OCI-LY7 (cell line): ENCODE measurements around the gene EIF5AL1. TPM values are rescaled to one million over a fixed set of nuclear protein-coding genes. Genes with fewer than 3 reads are reported as not detected.

Source experiments
- BruUV-seq: library from RNA; stranded (reverse); fragments of 400-500 nt; replicated peaks from 2 replicates; lab custom pipeline; 2021; lab: Mats Ljungman, UMichigan
- CTCF ChIA-PET: fragments of 300-600 bp; sonication (Branson Sonifier 250); formaldehyde crosslinking; loops from one replicate; lab custom pipeline; 2022; ENCODE audit warnings: antibody characterized with exemption; ENCODE audit not compliant: unreplicated experiment; lab: Charles Lee
- POLR2A ChIA-PET: fragments of 300-600 bp; sonication (Branson Sonifier 250); formaldehyde crosslinking; loops from one replicate; lab custom pipeline; 2022; ENCODE audit warnings: antibody characterized with exemption; lab: Charles Lee
- DNase-seq: peaks from one replicate; pipeline ENCODE4 v3.0.0-alpha.2; 2015; ENCODE audit warnings: low spot score
- H2AFZ ChIP-seq: fragments of 200-600 bp; sonication (generic), shearing (Covaris generic); 2 replicates; pipeline ENCODE4 v1.6.1; 2014; ENCODE audit warnings: mild to moderate bottlenecking, antibody characterized with exemption, low read length, moderate library complexity
- H3K27ac ChIP-seq: fragments of 200-600 bp; sonication (generic); 2 replicates; pipeline ENCODE4 v1.5.1; 2014; ENCODE audit warnings: mixed run types, low read depth, mild to moderate bottlenecking, moderate library complexity, low read length, inconsistent platforms; ENCODE audit not compliant: poor library complexity, severe bottlenecking
- H3K36me3 ChIP-seq: fragments of 200-600 bp; sonication (generic); 2 replicates; pipeline ENCODE4 v1.6.1; 2014; ENCODE audit warnings: mild to moderate bottlenecking, antibody characterized with exemption, low read length, moderate library complexity, mixed read lengths; ENCODE audit not compliant: insufficient read depth
- H3K4me1 ChIP-seq: fragments of 200-600 bp; sonication (generic); 2 replicates; pipeline ENCODE4 v1.5.1; 2014; ENCODE audit warnings: mild to moderate bottlenecking, low read length; ENCODE audit not compliant: insufficient read depth, poor library complexity, severe bottlenecking
- H3K4me2 ChIP-seq: fragments of 200-600 bp; sonication (generic); 2 replicates; pipeline ENCODE4 v1.6.1; 2014; ENCODE audit warnings: mild to moderate bottlenecking, low read length
- H3K4me3 ChIP-seq: fragments of 200-600 bp; sonication (generic); 2 replicates; pipeline ENCODE4 v1.5.1; 2014; ENCODE audit warnings: mild to moderate bottlenecking, low read depth, low read length; ENCODE audit not compliant: poor library complexity, severe bottlenecking
- H3K79me2 ChIP-seq: fragments of 200-600 bp; sonication (generic); 2 replicates; pipeline ENCODE4 v1.6.1; 2016; ENCODE audit warnings: low read depth, mild to moderate bottlenecking, low read length, moderate library complexity, mixed read lengths; ENCODE audit not compliant: insufficient read depth
- H3K9me2 ChIP-seq: fragments of 200-600 bp; sonication (generic); 2 replicates; pipeline ENCODE4 v1.6.1; 2016; ENCODE audit warnings: mild to moderate bottlenecking, low read length, mixed read lengths; ENCODE audit not compliant: insufficient read depth
- H3K9me3 ChIP-seq: fragments of 200-600 bp; sonication (generic); 2 replicates; pipeline ENCODE4 v1.6.1; 2014; ENCODE audit warnings: mild to moderate bottlenecking, mixed run types, low read length, mixed read lengths
- H4K20me1 ChIP-seq: fragments of 200-600 bp; sonication (generic); 2 replicates; pipeline ENCODE4 v1.6.1; 2014; ENCODE audit warnings: mild to moderate bottlenecking, antibody characterized with exemption, low read length, moderate library complexity, mixed read lengths; ENCODE audit not compliant: insufficient read depth
- CTCF ChIP-seq: fragments of 200-600 bp; sonication (generic); conservative IDR thresholded peaks from 2 replicates; pipeline ENCODE4 v1.5.1; 2014; ENCODE audit warnings: mild to moderate bottlenecking, antibody characterized with exemption, low read length, moderate library complexity, mixed read lengths
- EZH2phosphoT487 ChIP-seq: fragments of 200-600 bp; sonication (generic); IDR thresholded peaks from 2 replicates; pipeline ENCODE4 v1.6.1; 2018; ENCODE audit warnings: low read depth, borderline replicate concordance, mild to moderate bottlenecking, mixed run types, antibody characterized with exemption, low read length, moderate library complexity, mixed read lengths
- intact Hi-C: fragments of 100-400 bp; cut with micrococcal nuclease; formaldehyde crosslinking; loops from one replicate; pipeline ENCODE4 v1.10.0; 2022; ENCODE audit not compliant: unreplicated experiment
- total RNA-seq, 2 experiments: library from RNA; depleted of rRNA in 1 of 2; stranded (reverse); fragments of >200 nt in 1 of 2; shearing (Covaris generic) in 1 of 2; gene quantifications; 2 replicates each; pipeline ENCODE4 v1.2.3, GENCODE V29; 2014 to 2022

Gene EIF5AL1
- total RNA-seq, 2 experiments from 2014 or later: 0.38 to 1.5 TPM

- intact Hi-C loops: no loop called here
- TF ChIP-seq CTCF (no peak), EZH2phosphoT487 (no peak)
- H3K4me1 ChIP-seq: no peaks in the 10 kb centered on the region
- no peaks in the 10 kb centered on the region for H3K36me3 ChIP-seq
- no peaks in the 10 kb centered on the region for H3K9me3 ChIP-seq
- H4K20me1 ChIP-seq: no peaks in the 10 kb centered on the region
- no peak overlapping the region for H3K4me2 ChIP-seq
- no peak overlapping the region for H3K27ac ChIP-seq
- no peaks in the 10 kb centered on the region for H3K79me2 ChIP-seq
- CTCF ChIA-PET: no interaction called here
- H3K4me3 ChIP-seq: no peak overlapping the region
- no peaks in the 10 kb centered on the region for H3K9me2 ChIP-seq
- BruUV-seq: no TSS peak
- H2AFZ ChIP-seq: no peak overlapping the region
- DNase-seq: no peak
- POLR2A ChIA-PET: interaction anchor here (0.6 to 0.9 kb wide), 6 partner anchors 10 to 714 kb away, joined by 3 to 7 read pairs (median 3); no protein-coding TSS in a partner anchor
These were observed 44.2 kb upstream of the EIF5AL1 start for GRCh38 chr10:79468015-79468560.

DNA sequence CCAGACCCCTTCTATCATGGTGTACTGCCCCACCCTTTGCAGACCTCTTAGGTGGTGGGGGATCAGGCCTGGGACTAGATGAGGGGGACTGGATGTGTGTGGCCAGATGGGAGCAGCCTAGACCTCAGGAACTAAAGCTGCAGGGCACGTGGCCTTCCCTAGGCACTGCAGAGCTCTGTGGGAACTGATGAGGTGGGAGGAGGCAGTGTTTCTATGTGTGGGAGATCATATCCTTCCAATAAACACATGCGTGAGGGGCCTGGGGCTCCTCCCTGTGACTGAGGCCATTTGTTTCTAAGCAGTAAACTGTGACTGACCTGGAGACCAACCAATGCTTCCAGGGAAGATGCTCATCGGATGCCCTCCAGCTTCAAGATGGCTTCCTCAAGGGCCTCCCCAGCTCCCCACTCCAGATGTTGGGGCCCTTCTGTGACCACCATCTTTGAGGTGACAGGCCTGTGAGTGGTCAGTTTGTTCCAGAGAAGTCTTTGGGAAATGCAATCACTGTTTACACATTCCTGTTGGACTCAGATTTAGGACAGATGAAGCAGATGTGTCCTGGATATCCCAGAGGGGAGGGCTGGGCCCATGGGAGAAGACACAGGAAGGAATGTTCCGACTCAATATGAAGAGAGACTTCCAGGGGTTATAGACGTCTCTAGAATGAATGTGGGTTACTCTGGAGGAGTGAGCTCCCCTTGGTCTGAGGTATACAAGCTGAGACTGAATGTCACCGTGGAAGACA, 43.3 kb upstream of the EIF5AL1 start:
- CTCF ChIA-PET: no interaction called here
- Histone ChIP-seq H3K27ac (no peak overlapping the region), H3K9me2 (no peaks in the 10 kb centered on the region), H2AFZ (no peak overlapping the region), H4K20me1 (no peaks in the 10 kb centered on the region), H3K4me3 (no peak overlapping the region), H3K4me1 (no peaks in the 10 kb centered on the region), H3K9me3 (no peaks in the 10 kb centered on the region), H3K4me2 (no peak overlapping the region), H3K79me2 (no peaks in the 10 kb centered on the region), H3K36me3 (no peaks in the 10 kb centered on the region)
- POLR2A ChIA-PET: interaction anchor here (0.6 kb wide), 1 partner anchor 1044 kb away, joined by 3 read pairs; no protein-coding TSS in a partner anchor
- no peak for DNase-seq
- TF ChIP-seq CTCF: no peak
- no peak for TF ChIP-seq EZH2phosphoT487
- intact Hi-C loops: no loop called here
- no TSS peak for BruUV-seq

DNA sequence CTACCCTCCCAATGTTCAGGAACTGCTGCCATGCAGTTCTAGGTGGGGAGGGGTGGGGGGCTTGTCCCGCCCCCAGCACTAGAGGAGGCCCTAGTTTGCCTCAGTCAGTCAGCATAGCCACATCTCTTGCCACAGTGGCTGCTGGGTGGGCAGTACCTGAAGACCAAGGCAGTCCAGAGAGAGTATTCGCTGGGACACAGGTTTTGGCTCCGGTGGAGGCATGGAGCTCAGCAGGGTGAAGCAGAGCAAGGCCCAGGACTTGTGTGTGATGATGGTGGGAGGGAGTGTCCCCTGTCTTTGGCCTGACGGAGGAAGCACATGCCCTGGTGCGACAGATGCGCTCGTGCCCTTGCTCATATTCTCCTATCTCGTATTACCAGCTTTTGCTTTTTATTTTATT, 42.2 kb upstream of the EIF5AL1 start:
- no peak overlapping the region for H3K4me2 ChIP-seq
- DNase-seq: no peak
- no peaks in the 10 kb centered on the region for H3K9me3 ChIP-seq
- H3K27ac ChIP-seq: no peak overlapping the region
- H2AFZ ChIP-seq: no peak overlapping the region
- no peaks in the 10 kb centered on the region for H3K4me1 ChIP-seq
- H3K9me2 ChIP-seq: no peaks in the 10 kb centered on the region
- BruUV-seq: no TSS peak
- H4K20me1 ChIP-seq: no peaks in the 10 kb centered on the region
- intact Hi-C loops: no loop called here
- H3K36me3 ChIP-seq: no peaks in the 10 kb centered on the region
- CTCF ChIA-PET: interaction anchor here (0.5 kb wide), 1 partner anchor 95 kb away, joined by 4 read pairs; no protein-coding TSS in a partner anchor
- POLR2A ChIA-PET: no interaction called here
- H3K4me3 ChIP-seq: no peak overlapping the region
- H3K79me2 ChIP-seq: no peaks in the 10 kb centered on the region
- no peak for TF ChIP-seq EZH2phosphoT487
- no peak for TF ChIP-seq CTCF
